Measurements from ENCODE around the gene EXD1.
"Not testable (repeated sequence)": the region's sequence is repeated elsewhere in the genome, so short reads cannot be mapped to it uniquely, and the experiment has no call there.

- not testable (repeated sequence) for TF ChIP-seq POLR2A (IDR thresholded peaks at IDR 0.05; ENCODE audit: low read length); GATA1 (IDR thresholded peaks at IDR 0.05; ENCODE audit: low read depth, low read length)
These were observed 91.4 kb downstream of the EXD1 start for GRCh38 chr15:41139112-41139511.

Measured in erythroblast (primary cell).